HT1080 (cell line): Measurements from ENCODE around the gene DCAKD. TPM values are rescaled to one million over a fixed set of nuclear protein-coding genes. Genes with fewer than 3 reads are reported as not detected.
"Not testable (repeated sequence)": the region's sequence is repeated elsewhere in the genome, so short reads cannot be mapped to it uniquely, and the experiment has no call there.

ENCODE experiments used
- DNase-seq: peaks from one replicate; pipeline ENCODE4 v3.0.0-alpha.2; 2015; ENCODE audit warnings: low read depth
- total RNA-seq: library from RNA; depleted of rRNA; stranded (reverse); fragments of >200 nt; shearing (Covaris generic); gene quantifications from 2 replicates; pipeline ENCODE4 v1.2.3, GENCODE V29; 2014

The DCAKD gene
- total RNA-seq, 1 experiment from 2014 or later = 23.1 TPM

GRCh38 chr17:45070001-45070400 lies 18.6 kb upstream of the DCAKD start:
- DNase-seq = no peak

GRCh38 chr17:45067637-45068036 lies 16.2 kb upstream of the DCAKD start:
- no peak for DNase-seq

GRCh38 chr17:45063198-45063597 lies 11.8 kb upstream of the DCAKD start:
- DNase-seq = no peak

GRCh38 chr17:45061606-45062205 lies 10.3 kb upstream of the DCAKD start:
- no peak for DNase-seq

GRCh38 chr17:45060797-45061605 lies 9.6 kb upstream of the DCAKD start, which contains the start of gene NMT1:
Gene NMT1 (plus strand): TSS chr17:45061317. CDS start chr17:45061330, 13 bp downstream.
- DNase-seq = peak; percentile 100

DNA sequence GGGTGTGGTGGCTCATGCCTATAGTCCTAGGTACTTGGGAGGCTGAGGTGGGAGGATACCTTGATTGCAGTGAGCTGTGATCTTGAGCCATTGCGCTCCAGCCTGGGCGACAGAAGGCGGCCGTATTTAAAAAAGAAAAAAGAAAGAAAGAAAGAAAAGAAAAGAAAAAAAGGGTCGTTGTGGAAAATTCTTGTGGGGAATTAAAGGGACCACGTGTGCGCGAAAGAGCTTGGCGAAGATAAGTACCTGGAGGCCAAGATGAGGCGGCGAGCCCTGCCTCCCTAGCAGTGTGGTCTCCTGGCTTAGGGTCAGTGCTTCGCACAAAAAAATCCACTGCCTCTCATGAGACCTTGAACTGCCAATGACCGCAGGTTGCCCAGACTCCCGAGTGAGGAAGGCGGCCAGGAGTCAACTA lies 9.0 kb upstream of the DCAKD start:
- DNase-seq = no peak

DNA sequence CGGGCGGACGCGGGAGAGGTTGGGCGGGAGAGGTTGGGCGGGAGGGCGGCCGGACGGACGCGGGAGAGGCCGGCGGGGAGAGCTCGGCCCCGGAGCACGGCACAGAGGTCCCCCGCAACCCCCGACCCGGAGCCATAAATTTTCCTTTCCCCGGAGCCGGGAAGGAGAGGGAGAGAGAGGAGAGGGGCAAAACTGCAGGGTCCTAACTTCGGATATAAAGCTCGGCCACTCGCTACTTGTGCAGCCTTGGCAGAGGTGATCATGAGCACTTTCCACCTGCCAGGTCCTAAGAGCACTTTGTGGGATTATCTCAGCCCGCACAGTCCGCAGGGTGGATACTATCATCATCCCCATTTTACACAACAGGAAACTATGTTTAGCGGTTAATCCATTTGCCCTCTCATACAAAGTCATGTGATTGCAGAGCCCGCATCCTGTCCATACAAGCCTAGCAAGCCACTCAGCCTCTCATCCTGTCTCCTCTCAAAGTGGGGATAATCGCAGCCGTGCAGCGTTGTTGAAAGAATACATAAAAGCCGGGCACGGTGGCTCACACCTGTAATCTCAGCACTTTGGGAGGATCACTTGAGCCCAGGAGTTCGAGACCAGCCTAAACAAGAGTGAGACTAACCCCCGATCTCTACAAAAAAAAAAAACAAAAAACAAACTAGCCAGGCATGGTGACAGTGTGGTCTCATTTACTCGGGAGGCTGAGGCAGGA lies 780 bp upstream of the DCAKD start:
- peak; percentile 43 for DNase-seq

GRCh38 chr17:45051720-45052051 lies 254 bp upstream of the DCAKD start:
- not testable (repeated sequence) for DNase-seq

DNA sequence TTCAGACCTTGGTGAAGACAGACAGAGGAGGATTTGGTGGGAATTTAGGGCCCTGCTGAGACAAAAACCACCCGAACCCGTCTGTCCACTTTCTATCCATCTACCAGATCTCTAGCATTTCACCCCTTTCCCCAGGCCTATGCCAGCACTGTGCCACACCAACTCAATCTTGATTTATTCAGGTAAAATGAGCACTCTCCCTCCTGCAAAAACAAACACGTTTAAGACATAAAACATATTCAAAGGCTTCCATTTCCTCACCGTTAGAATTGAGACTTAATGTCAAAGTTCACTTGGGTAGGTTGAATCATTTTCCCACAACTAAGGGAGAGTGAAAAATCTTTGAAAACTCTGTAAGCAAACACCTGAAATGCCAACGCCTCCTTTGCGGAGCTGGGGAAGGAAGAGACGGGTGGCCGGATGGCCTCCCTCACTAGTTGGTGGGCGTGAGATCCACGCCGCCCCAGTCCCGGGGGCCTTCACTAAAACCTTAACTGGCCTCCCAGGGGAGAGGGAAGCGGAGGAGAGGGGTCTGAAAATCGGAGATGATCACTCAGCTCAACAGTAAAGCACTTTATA lies 862 bp downstream of the DCAKD start:
- peak; percentile 35 for DNase-seq

- no peak for DNase-seq
These were observed 2.5 kb downstream of the DCAKD start for GRCh38 chr17:45048795-45049563.

- DNase-seq = no peak
These were observed 4.8 kb downstream of the DCAKD start for GRCh38 chr17:45046537-45047125.

- no peak for DNase-seq
These were observed 7.5 kb downstream of the DCAKD start for GRCh38 chr17:45043813-45044540.

DNA sequence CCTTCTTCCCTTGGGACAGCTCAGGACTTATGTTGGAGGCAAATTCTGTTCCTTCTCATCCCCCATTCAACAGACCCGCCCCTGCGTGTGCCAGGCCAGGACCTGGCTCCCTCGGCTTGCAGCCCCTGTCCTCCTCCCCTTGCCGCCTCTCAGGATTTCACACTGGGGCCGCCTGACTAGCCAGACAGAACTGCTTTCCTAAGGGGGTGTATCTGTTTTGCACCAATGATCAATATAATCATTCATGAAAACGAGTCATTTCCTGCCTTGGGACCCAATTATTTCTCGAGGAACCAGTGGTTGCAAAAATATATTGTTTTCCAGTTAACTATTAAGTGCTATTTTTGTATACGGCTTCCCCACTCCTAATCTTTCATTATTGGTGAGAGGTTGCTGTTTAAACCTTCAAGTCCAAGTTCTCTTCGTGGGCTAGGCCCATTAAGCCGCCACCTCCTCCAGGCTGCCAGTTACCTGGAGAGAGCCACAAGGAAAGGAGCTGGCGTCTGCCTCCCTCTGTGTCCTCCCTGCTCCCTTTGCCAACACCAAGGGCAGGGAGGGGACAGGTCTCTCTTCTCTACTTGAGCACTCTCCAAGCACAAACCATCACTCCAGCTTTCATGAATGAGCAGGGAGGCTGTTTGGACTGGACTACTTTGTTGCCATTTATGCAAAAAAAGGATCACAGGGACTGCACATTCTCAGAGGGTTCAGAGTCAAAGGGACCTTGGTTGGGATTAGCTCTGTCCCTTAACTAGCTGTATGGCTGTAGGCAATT lies 8.9 kb downstream of the DCAKD start:
- no peak for DNase-seq

DNA sequence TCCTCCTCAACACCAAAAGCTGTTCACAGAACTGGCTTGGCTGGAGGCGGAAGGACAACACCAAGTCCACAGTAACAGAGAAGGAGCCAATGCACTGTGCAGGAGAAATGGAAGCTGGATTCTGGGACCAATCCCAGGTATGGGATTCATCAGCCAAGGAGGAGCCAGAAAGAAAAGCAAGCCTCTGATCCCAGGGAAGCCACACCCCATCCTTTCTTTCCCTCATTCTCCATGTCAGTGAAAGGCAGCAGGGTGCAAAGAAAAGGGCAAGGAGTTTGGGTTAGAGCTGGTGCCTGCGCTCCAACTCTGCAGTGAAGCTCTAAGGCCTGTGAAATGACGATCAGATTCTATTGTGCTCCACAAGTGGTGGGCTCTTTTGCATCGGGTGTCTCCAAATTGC lies 11.0 kb downstream of the DCAKD start:
- DNase-seq = no peak

GRCh38 chr17:45038728-45039634 lies 12.5 kb downstream of the DCAKD start:
- DNase-seq = no peak

DNA sequence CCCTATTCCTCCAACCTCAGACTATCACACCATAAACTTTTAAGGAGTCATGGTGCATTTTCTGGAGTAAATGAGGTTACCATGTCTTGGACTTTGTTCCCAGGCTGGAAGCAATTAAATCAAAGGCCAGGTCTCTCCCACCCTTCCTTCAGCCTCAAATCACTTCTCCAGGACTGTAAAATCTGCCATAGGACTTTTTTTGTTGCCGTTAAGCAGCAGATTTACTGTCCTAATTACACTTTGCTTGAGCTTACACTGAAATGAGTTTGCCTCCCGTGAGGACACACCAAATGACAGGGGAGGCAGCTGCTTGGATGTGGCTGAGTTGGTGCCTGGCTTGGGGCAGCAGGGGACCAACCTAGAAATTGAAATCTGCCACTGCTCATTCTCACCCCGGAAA lies 14.7 kb downstream of the DCAKD start:
- no peak for DNase-seq

- no peak for DNase-seq
These were observed 15.6 kb downstream of the DCAKD start for GRCh38 chr17:45035848-45036247.

- DNase-seq = no peak
These were observed 16.8 kb downstream of the DCAKD start for GRCh38 chr17:45034599-45034998.
